Forelimb muscle (tissue), 1 donor: ENCODE results near the gene SLC35D2. TPM values are rescaled to one million over a fixed set of nuclear protein-coding genes. Genes with fewer than 3 reads are reported as not detected.
"Not testable (repeated sequence)": the region's sequence is repeated elsewhere in the genome, so short reads cannot be mapped to it uniquely, and the experiment has no call there.

Experiments used
- DNase-seq: peaks from one replicate; pipeline ENCODE4 v3.0.0-alpha.2; 2013; ENCODE audit warnings: low read depth
- polyA plus RNA-seq: library from polyadenylated mRNA; unstranded; fragments of 120-200 nt; gene quantifications from one replicate; pipeline ENCODE4 v1.2.1, GENCODE V29; 2013; ENCODE audit not compliant: insufficient read length

The SLC35D2 gene
- polyA plus RNA-seq, 1 donor = 26.1 TPM

DNA sequence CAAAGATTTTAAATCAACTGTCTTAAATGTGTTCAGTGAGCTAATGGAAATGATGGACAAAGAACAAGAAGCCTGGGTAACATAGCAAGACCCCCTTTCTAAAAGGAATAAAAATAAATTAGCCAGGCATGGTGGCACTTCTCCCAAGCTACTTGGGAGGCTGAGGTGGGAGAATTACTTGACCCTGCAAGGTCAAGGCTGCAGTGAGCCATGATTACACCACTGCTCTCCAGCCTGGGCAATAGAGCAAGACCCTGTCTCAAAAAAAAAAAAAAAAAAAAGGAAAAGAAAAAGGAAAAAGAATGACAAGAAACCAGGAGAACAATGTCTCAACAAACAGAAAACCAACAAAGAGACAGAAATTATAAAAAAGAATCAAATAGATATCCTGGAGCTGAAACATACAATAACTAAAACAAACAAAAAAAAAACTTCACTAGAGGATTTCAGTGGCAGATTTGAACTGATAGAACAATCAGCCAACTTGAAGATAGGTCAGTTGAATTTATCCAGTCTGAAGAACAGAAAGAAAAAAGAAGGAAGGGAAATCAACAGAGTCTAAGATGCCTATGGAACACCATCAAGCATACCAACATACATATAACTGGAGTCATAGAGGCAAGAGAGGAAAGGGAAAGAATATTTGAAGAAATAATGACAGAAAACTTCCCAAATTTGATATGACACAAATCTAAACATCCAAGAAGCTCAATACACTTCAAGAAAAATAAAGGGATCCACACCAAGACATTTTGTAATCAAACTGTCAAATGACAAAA lies 16.8 kb upstream of the SLC35D2 start:
- DNase-seq = no peak

DNA sequence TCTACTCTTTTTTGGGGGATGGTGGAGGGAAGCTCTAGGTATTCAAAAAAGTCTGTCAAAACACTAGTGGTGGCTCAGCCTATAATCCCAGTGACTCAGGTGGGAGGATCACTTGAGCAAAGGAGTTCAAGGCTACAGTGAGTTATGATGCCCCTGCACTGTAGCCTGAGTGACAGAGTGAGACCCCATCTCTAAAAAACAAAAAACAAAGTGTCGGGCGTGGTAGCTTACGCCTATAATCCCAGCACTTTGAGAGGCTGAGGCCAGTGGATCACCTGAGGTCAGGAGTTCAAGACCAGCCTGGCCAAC lies 15.8 kb upstream of the SLC35D2 start:
- no peak for DNase-seq

DNA sequence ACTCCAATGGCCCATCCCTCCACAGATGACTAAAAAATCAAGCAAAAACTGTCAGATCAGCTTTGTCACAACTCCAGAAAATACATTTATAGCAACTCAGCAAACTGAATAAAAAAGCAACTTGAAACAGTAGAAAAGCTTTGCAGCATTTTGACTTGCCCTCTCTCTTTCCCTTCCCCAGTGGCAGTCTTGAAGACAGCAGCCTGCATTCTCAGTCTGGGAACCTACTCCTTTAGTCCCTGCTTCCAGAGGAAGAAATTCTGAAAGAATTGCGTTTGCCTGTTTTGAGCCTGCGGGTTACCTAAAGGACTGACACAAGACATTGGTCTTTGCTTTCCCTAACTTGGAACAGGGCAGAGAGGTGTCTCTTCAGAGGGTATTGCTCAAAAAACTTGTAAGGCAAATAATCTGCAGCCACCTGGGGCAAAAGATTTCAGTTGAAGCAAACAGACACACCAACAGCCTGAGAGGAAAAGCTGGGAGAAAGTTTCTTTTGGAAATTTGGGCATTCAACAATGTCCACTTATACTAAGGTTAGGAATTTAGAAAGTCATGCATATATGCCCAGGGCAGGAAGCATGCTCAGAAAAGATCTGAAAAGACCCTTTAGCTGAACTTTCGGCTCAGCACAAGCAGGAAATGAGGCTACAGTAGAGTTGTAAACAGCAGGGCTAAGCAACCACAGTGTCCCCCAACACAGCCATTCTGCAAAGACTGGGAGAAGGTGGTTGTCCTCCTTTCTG lies 15.2 kb upstream of the SLC35D2 start:
- DNase-seq = no peak

- no peak for DNase-seq
Observed at GRCh38 chr9:96395964-96396363, 12.5 kb upstream of the SLC35D2 start.

GRCh38 chr9:96394832-96395496 lies 11.5 kb upstream of the SLC35D2 start:
- DNase-seq = no peak

DNA sequence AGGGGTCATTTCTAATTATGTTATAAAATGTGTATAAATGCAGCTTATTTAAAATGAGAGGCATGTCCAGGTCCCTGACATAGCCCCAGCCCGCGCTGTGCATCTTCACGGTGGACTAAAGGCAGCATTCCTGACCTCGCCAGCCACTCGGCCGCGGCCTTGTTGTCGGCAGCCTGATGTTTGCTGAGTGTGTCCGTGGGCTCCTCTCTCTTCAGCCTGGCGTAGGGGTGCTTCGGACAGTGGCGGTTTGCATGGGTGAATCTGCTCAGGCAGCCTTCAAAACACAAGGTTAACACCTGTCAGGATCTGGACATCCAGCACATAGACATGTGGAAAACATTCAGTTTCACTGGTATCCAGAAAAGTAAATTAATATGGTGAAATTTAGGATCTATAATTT lies 8.8 kb upstream of the SLC35D2 start:
- DNase-seq = no peak

GRCh38 chr9:96391021-96391765 lies 7.7 kb upstream of the SLC35D2 start:
- DNase-seq = no peak

GRCh38 chr9:96388144-96388543 lies 4.6 kb upstream of the SLC35D2 start:
- no peak for DNase-seq

- DNase-seq = no peak
Observed at GRCh38 chr9:96386157-96386556, 2.6 kb upstream of the SLC35D2 start.

DNA sequence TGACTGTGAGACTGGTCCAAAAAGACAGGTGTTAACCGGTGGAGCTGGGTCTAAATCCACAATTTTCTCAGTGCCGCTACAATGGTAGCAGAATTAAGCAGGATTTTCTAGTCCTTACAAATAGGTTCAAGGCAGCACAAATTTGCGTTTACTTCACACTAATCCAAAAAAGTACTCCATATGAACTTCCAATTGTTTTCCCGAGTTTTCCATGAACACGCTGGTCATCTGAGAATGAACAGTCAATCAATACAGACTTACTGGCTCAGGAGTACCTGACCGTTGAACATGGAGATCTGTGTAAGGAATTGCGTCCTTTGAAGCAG lies 709 bp downstream of the SLC35D2 start:
- DNase-seq = no peak

DNA sequence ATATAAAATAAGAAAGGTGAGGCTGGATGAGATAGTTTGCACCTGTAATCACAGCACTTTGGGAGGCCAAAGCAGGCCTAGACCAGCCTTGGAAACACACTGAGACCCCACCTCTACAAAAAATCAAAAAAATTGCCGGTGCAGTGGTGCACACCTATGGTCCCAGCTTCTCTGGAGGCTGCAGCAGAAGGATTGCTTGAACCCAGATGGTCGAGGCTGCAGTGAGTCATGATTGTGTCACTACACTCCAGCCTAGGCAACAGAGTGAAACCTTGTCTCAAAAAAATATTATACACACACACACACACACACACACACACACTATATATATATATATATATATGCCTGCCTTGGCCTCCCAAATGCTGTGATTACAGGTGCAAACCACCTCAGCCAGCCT lies 1.3 kb downstream of the SLC35D2 start:
- no peak for DNase-seq

GRCh38 chr9:96381696-96382095 lies 1.8 kb downstream of the SLC35D2 start:
- DNase-seq = no peak

DNA sequence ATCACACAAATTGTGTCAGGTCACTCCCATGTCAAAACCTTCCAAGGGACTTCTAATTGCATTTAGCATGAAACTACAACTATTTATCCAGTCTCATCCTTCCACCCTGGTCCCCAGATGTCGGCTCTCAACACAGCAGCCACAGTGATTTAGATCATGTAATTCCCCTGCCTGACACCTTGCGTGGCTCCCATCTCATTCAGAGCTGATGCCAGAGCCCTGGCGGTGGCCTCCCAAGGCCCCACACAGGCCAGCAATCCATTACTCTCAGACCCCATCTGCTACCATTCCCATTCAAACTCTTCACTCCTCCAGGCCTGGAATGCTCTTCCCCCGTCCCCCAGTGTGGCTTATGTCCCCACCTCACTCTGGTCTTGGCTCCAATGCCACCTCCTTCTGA lies 2.4 kb downstream of the SLC35D2 start:
- DNase-seq = no peak

- no peak for DNase-seq
Observed at GRCh38 chr9:96379461-96379860, 4.0 kb downstream of the SLC35D2 start.

DNA sequence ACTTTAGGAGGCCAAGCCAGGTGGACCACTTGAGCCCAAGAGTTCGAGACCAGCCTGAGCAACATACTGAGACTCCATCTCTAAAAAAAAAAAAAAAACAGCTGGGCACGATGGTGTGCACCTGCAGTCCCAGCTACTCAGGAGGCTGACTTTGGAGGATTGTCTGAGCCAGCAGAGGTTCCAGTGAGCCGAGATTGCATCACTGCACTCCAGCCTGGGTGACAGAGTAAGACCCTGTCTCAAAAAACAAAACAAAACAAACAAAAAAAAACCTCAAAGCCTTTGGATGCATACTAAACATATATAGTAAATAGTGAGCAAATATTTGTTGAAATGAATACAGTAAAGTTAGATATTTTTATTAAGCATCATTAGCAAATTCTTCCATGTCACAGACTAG lies 5.3 kb downstream of the SLC35D2 start:
- DNase-seq = no peak

DNA sequence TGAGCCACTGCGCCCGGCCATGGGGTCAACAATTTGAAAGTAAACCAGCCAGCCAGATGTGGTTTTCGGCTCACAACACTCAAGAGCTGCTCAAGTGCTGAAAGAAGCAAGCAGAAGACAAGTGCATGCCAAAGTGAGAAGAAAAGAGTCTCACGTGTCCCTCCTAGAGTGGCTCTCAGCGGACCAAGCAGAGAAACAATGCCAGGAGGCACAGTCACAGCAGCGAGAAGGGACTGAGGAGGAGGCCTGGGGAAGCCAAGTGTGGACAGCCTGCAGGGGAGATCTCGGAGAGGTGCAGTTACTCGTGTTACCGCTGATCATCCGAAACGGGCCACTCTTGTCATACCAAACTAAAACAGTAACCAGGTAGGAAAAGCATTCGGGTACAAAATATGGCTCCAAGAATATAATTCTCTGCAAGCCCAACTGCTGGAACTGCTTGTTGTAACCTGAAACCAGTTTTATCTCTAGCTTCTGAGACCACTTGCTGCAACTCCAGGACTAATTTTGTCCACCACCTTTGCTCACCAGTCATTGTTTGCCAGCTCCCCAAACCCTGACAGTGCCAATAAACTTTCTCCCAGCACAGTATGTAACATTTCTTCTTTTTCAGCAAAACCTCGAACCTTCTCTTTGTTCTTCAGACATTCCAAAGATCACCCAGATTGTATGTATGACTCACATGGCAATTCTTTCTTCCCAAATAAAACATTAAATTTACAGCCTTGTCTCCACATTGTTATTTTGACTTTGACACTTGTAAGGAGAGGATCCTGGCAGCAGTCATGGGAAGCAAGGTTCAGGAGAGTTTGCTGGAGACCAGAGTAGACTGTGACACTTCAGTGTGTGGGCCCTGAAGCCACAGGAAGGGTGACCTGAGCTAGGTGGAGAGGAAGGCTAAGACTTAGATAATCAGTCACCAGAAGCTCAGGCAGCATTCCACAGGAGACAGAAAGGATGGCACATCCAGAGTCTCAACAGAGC lies 6.3 kb downstream of the SLC35D2 start:
- DNase-seq = no peak

- not testable (repeated sequence) for DNase-seq
Observed at GRCh38 chr9:96375507-96375906, 8.0 kb downstream of the SLC35D2 start.

GRCh38 chr9:96367943-96368342 lies 15.6 kb downstream of the SLC35D2 start:
- no peak for DNase-seq

DNA sequence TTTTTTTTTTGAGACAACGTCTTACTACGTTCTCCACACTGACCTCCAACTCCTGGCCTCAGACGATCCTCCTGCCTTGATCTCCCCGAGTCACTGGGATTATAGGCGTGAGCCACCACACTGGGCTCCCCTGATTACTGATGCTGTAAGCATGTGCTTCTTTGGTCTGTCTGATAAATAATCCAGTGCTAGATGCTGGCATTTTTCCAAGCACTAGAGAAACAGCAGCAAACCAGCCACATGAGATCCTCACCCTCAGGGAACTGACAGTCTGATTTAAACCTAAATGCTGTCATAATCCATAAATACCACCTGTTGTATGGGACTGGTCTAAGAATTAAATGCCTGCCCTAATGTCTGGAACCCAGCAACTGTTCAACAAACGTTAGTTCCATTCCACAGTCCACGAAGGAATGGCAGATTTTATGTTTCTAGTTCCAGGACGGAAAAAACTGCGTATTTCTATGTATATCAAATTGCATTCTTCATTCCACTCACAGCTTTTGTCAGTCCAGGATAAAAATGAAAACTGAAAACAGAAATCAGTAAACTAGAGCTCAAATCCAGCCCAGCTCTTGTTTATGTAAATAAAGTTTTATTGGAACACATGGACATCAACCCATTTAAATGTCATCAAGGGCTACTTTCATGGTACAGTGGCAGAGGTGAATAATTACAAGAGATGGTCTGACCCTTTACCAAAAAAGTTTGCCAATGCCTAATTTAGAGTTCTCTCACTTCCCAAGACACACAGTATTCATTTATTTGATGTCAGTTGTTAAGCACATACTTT lies 20.1 kb downstream of the SLC35D2 start:
- no peak for DNase-seq

- not testable (repeated sequence) for DNase-seq
Observed at GRCh38 chr9:96362119-96362518, 21.4 kb downstream of the SLC35D2 start.
